GM18520 (cell line): Measurements from ENCODE around the gene PARD3.

ENCODE experiments used
- ATAC-seq: cut with Tn5 transposase; IDR thresholded peaks from one replicate; pipeline ENCODE4 v1.9.1; 2021; ENCODE audit not compliant: unreplicated experiment

The PARD3 gene

GRCh38 chr10:34203966-34204630 is 611.0 kb downstream of the PARD3 start:
- ATAC-seq = no peak

DNA sequence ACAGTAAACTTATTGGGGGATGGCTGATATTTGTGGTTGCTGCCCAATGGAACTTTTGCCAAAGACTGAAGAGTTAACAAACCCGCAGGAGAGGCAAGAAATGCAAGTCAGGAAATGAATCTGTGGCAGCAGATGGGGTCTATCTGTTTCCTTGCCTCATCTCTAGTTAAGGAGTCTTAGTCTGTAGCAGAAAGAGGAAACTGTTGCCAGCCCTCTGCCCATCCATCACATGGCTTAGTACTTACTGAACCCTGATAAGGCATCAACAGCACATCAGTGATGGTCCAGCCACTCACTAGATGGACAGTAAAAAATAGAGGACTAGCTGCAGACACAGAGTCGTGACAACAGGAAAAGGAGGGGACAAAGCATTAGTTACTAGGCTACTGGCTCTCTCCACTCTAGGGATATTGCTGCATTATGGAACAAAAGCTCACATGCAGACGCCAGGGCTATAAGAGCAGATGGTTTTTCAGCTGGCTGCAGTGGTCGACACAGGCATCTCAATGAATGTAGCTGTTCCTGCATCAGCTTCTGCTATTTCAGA is 614.7 kb downstream of the PARD3 start:
- ATAC-seq = no peak

GRCh38 chr10:34198953-34199352 is 616.1 kb downstream of the PARD3 start:
- ATAC-seq = no peak

GRCh38 chr10:34196058-34196433 is 619.0 kb downstream of the PARD3 start:
- no peak for ATAC-seq

- no peak for ATAC-seq
Measured at GRCh38 chr10:34195364-34196057, 619.6 kb downstream of the PARD3 start.

- ATAC-seq = no peak
Measured at GRCh38 chr10:34193931-34194626, 621.0 kb downstream of the PARD3 start.

DNA sequence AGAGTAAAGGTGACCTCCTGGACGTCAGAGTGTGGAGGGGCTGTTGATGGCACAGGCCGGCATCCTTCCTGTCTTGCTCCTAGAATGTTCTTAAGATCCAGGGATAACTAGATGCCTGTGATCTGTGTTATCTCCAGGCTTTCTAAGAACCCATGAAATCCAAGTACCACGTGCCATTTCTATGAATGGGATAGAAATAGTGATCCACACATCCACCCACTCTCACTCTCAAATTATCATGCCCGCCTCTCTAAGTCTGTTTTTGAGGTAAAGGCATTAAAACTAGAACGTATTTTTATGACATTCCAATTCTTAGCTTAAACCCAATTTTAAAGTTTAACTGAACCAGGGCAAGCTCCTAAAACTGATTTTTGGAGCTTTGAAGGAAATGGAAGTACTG is 622.5 kb downstream of the PARD3 start:
- ATAC-seq = no peak

GRCh38 chr10:34191406-34191805 is 623.7 kb downstream of the PARD3 start:
- ATAC-seq = no peak

DNA sequence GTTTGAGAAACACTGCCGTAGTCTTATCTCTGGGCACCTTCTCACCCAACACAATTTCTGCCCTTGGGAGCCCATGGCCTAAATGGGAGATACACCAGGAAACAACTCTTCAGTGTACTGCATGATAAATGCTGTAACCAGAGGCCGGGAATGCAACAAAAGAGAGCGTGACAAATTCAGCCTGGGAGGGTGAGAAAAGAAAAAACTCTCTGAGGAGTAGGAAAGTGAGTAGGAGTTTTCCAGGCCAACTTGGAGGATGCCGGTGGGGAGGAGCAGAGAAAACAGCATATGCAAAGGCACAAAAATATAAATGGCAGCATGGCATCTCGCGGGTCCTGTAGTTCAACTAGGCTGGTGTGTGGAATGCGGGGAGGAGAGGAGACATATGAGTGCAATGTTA is 624.5 kb downstream of the PARD3 start:
- no peak for ATAC-seq

DNA sequence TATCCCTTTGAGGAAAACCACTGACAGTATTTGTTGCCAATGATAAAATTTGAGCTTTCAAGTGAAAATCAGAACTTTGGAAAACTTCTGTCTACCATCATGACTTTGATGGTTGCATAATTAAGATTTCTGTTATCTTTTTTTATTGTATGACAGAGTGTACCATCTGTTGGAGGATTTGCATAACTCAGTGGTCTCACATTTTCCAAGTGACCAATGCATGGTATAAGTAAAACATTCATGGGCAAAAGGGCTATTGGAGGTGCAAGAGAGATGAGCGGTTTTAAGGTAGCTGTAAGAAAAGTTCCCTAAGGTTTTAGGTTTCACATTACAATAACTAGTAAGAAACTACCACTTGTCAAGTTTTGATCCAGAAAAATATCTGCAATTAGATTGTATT is 625.3 kb downstream of the PARD3 start:
- no peak for ATAC-seq

GRCh38 chr10:34188221-34188620 is 626.9 kb downstream of the PARD3 start:
- ATAC-seq = no peak

GRCh38 chr10:34187201-34187600 is 627.9 kb downstream of the PARD3 start:
- ATAC-seq = no peak

DNA sequence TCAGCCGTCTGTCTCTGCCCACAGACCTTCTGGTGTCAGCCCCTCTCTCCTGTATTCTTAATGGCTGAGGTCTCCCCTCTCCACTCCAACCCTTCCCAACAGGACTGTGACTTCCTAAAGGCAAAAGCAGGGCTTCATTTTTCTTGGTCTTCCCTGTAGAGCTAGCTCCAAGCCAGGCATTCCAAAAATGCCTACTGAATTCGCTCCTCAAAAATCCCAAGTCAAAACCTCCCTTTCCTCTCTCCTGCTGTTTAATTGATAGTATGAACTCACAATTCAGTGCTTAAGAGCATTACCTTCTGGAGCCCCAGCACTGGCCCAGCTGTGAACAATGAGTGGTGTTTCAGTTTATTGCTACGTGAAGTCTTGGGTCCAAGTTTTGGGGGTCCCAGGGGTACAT is 628.4 kb downstream of the PARD3 start:
- no peak for ATAC-seq

- no peak for ATAC-seq
Measured at GRCh38 chr10:34185998-34186397, 629.1 kb downstream of the PARD3 start.

DNA sequence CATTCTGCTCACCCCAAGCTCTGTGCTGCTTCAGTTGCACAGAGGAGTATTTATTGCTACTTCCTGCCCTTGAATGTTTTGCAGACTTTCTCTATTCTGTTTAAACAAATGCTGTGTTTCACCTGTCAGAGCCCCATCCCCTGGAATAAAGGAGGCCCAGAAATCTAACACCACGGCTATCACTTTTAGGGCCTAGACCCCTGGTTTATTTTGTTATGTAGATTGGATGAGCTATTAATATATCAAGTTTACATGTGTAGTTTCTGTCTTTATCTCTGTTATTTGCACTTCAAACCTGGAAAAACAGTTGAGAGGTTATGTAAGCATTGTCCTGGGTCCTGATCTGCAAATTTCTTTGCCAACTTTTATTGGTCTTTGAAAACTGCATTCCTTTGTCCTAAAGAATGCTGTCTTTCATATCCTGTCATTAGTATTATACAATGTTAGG is 630.1 kb downstream of the PARD3 start:
- no peak for ATAC-seq

DNA sequence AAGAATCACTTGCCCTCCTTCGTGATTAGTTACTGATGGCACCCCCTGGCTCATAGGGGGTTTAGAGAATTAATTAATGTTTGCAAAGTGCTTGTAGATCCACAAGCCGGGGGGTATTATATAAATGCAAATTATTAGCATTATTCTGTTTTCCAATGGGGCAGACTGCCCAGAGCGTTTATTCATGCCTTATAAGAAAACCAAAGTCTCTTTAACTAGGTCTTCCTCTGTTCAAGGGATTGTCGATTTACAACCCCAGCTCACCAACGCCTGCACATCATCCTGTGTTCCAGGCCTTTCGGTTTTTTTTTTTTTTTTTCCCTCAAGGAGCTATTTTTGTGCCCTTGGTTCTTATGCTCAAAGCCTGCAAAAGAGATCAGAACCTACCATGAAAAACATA is 630.7 kb downstream of the PARD3 start:
- no peak for ATAC-seq

DNA sequence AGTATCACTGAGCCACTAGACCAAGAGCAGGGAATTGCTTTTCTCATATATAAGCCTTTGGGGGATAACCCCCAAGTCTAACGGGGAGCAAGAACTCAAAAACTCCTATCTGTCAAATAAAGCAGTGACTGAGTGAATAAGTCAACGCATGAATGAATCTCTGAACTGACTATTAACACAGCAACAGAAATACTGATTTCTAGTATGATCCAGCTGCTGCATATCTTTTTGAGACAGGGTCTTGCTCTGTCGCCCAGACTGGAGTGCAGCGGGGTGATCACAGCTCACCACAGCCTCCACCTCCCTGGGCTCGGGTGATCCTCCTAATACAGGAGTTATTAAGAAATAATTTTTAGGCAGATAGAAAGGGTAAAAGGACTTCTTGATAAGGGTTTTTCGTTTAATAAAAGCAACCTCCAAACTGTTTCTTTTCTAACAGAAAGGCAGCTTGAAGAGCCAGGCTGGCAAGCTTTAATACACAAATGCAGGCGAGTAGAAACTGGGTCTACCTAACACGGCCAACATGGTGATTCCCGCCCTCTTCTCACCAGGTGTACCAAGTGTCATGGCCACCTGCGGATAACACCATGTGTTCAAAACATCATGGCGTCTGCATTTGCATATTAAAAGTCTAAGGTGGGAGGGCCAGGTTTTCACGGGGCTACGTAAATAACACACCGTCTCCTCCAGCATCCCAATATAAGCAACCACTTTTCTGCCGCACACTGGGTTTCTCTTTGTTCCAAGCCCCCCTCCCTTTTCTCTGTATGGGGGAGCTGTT is 631.9 kb downstream of the PARD3 start:
- no peak for ATAC-seq

DNA sequence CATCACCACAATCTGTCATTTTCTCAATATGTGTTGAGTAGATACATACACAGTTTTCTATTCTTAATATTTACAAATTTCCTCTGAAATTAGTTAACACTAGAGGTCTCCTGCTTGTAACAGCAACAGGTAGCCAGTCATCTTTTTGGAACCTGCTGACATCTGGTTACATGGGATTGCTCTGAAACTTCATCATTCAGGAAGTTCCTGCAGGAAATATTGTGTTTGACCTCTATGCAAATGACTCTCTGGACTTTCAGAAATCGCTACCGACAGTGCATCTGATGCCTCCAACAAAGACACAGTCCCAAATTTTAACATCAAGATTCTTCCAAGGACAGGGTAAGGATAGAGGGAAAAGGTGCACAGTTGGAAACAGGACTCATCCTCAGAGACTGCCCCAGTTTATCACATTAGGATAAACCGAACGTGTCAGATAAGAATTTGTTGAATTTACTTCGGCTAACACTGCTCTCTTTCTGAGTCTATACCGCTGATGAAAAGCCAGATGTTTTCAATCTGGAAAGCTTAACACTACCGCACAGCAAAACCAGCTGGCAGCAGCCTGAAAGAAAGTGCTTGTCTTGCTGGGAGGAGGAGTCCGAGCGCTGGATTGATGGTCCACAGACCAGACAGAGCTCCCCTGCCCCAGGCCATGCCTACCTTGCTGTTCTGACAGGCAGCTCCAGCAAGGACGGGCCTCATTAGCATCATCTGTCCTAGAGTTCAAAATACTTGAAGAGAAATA is 633.4 kb downstream of the PARD3 start:
- ATAC-seq = no peak

DNA sequence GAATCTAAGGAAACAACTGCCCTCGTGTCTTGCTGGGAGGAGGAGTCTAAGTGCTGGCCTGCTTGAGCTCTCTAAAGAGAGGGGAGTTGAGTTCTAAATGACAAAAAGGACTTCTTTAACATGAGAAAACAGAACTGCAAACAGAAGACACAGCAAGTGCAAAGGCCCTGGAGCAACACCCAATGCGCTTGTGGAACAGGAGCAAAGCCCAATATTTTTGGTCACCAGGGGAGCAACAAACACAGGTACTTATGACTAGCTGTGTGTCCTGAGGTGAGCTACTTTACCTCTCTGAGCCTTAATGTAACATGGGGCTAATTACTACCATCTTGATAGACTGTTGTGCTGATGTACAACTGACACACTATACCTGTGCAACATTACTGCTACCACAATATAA is 634.3 kb downstream of the PARD3 start:
- no peak for ATAC-seq

GRCh38 chr10:34179280-34179679 is 635.8 kb downstream of the PARD3 start:
- ATAC-seq = no peak
